ENCODE measurements around the gene STK11.

STK11 gene

GRCh38 chr19:1247748-1248138 is 42.2 kb downstream of the STK11 start:
- no peak for DNase-seq (ENCODE audit: low read depth)
- no peak overlapping the region for H3K4me3 ChIP-seq (ENCODE audit: low read depth, low read length)
- no peak for TF ChIP-seq POLR2A (IDR thresholded peaks at IDR 0.05; ENCODE audit: extremely low read depth, insufficient read length)
- TF ChIP-seq MYC (IDR thresholded peaks at IDR 0.05; ENCODE audit: low read depth, low read length): no peak
- no peak for TF ChIP-seq CTCF (IDR thresholded peaks at IDR 0.05; ENCODE audit: low read depth, low read length)
- no peak for TF ChIP-seq MAX (IDR thresholded peaks at IDR 0.05; ENCODE audit: low read depth, low read length)

- TF ChIP-seq MAX (IDR thresholded peaks at IDR 0.05; ENCODE audit: low read depth, low read length) (no peak; the same call in 1 of the 2 replicates), POLR2A (IDR thresholded peaks at IDR 0.05; ENCODE audit: extremely low read depth, insufficient read length) (peak; percentile 37), CTCF (IDR thresholded peaks at IDR 0.05; ENCODE audit: low read depth, low read length) (peak; percentile 8), MYC (IDR thresholded peaks at IDR 0.05; ENCODE audit: low read depth, low read length) (no peak)
- DNase-seq (ENCODE audit: low read depth): peak; percentile 75
- peak within 1 kb of the TSS; percentile 46 for H3K4me3 ChIP-seq (ENCODE audit: low read depth, low read length)
These were observed 42.7 kb downstream of the STK11 start, which contains the start of gene MIDN for GRCh38 chr19:1248139-1248785. Gene MIDN, plus strand, starts transcription at chr19:1248583. Its CDS starts 1,714 bp downstream, at chr19:1250297.

GRCh38 chr19:1248786-1249297 is 43.3 kb downstream of the STK11 start:
- H3K4me3 ChIP-seq (ENCODE audit: low read depth, low read length): peak overlapping the region; percentile 46
- peak; percentile 25 for TF ChIP-seq CTCF (IDR thresholded peaks at IDR 0.05; ENCODE audit: low read depth, low read length)
- no peak for TF ChIP-seq MYC (IDR thresholded peaks at IDR 0.05; ENCODE audit: low read depth, low read length)
- peak; percentile 76 for DNase-seq (ENCODE audit: low read depth)

- TF ChIP-seq MAX (IDR thresholded peaks at IDR 0.05; ENCODE audit: low read depth, low read length) (no peak), CTCF (IDR thresholded peaks at IDR 0.05; ENCODE audit: low read depth, low read length) (no peak), MYC (IDR thresholded peaks at IDR 0.05; ENCODE audit: low read depth, low read length) (no peak), POLR2A (IDR thresholded peaks at IDR 0.05; ENCODE audit: extremely low read depth, insufficient read length) (peak; percentile 42)
- peak; percentile 90 for DNase-seq (ENCODE audit: low read depth)
- H3K4me3 ChIP-seq (ENCODE audit: low read depth, low read length): peak overlapping the region; percentile 44
These were observed 43.9 kb downstream of the STK11 start for GRCh38 chr19:1249298-1249989.

GRCh38 chr19:1249990-1250436 is 44.4 kb downstream of the STK11 start:
- no peak for DNase-seq (ENCODE audit: low read depth)
- TF ChIP-seq CTCF (IDR thresholded peaks at IDR 0.05; ENCODE audit: low read depth, low read length): no peak
- no peak for TF ChIP-seq MYC (IDR thresholded peaks at IDR 0.05; ENCODE audit: low read depth, low read length)
- TF ChIP-seq MAX (IDR thresholded peaks at IDR 0.05; ENCODE audit: low read depth, low read length): no peak
- peak overlapping the region; percentile 44 for H3K4me3 ChIP-seq (ENCODE audit: low read depth, low read length)

All from NB4 (cell line).